Measurements from ENCODE around the gene TEN1. TPM values are rescaled to one million over a fixed set of nuclear protein-coding genes. Genes with fewer than 3 reads are reported as not detected.

Gene TEN1
- total and polyA plus RNA-seq, 9 of the 15 experiments (the other 6 are each of a cell fraction or from before 2014, with no cell fraction given), result 1.3 to 25.7 (median 10.1) TPM

Other genes with a start within 250 kb of the TEN1 start
Only the 7 nearest of the 16 such genes appear.
- gene TRIM65, start 82.3 kb upstream of the TEN1 start, total RNA-seq (2014; rRNA removed), result 34.3 and 47.5 TPM in 2 replicates
- gene TRIM65, start 82.3 kb upstream of the TEN1 start, total RNA-seq (2014; rRNA removed; fragmentation: Illumina TruSeq; extraction: Trizol), result 16.2 and 20.0 TPM in 2 replicates
- gene TRIM65, start 82.3 kb upstream of the TEN1 start, total RNA-seq (2015; rRNA removed; fragmentation: Illumina TruSeq; extraction: Trizol), result 26.6 and 28.2 TPM in 2 replicates
- gene TRIM65, start 82.3 kb upstream of the TEN1 start, total RNA-seq (2021), result 45.5 and 45.7 TPM in 2 replicates
- 19.5 and 22.1 TPM in 2 replicates for gene TRIM65, start 82.3 kb upstream of the TEN1 start, polyA plus RNA-seq (2011; rRNA removed)
- gene TRIM65, start 82.3 kb upstream of the TEN1 start, polyA plus RNA-seq (2014; fragmentation: Illumina TruSeq; extraction: Trizol), result 22.9 and 26.1 TPM in 2 replicates
- gene TRIM65, start 82.3 kb upstream of the TEN1 start, polyA plus RNA-seq (2014; fragmentation: Nextera tagmentation; extraction: Ambion mirVana), result 1 to 10 TPM; 2.8 to 5.8 TPM
- 33.7 and 34.1 TPM in 2 replicates for gene TRIM65, start 82.3 kb upstream of the TEN1 start, polyA plus RNA-seq (2014; rRNA removed)
- gene MRPL38, start 74.4 kb upstream of the TEN1 start, total RNA-seq (2014; rRNA removed), result 48.5 and 75.0 TPM in 2 replicates
- gene MRPL38, start 74.4 kb upstream of the TEN1 start, total RNA-seq (2014; rRNA removed; fragmentation: Illumina TruSeq; extraction: Trizol), result 27.8 and 35.4 TPM in 2 replicates
- 72.6 and 73.6 TPM in 2 replicates for gene MRPL38, start 74.4 kb upstream of the TEN1 start, total RNA-seq (2015; rRNA removed; fragmentation: Illumina TruSeq; extraction: Trizol)
- gene MRPL38, start 74.4 kb upstream of the TEN1 start, total RNA-seq (2021), result 154 and 155 TPM in 2 replicates
- 43.6 and 104 TPM in 2 replicates for gene MRPL38, start 74.4 kb upstream of the TEN1 start, polyA plus RNA-seq (2011; rRNA removed)
- 63.6 and 69.3 TPM in 2 replicates for gene MRPL38, start 74.4 kb upstream of the TEN1 start, polyA plus RNA-seq (2014; fragmentation: Illumina TruSeq; extraction: Trizol)
- gene MRPL38, start 74.4 kb upstream of the TEN1 start, polyA plus RNA-seq (2014; fragmentation: Nextera tagmentation; extraction: Ambion mirVana), result 10 to 100 TPM in 1 of 2 experiments, 1 to 10 TPM in 1; 4.5 to 13.6 TPM
- 74.0 and 77.0 TPM in 2 replicates for gene MRPL38, start 74.4 kb upstream of the TEN1 start, polyA plus RNA-seq (2014; rRNA removed)
- 14.5 and 14.8 TPM in 2 replicates for gene FBF1, start 38.2 kb upstream of the TEN1 start, total RNA-seq (2014; rRNA removed)
- gene FBF1, start 38.2 kb upstream of the TEN1 start, total RNA-seq (2014; rRNA removed; fragmentation: Illumina TruSeq; extraction: Trizol), result 5.2 and 5.4 TPM in 2 replicates
- 7.5 and 7.7 TPM in 2 replicates for gene FBF1, start 38.2 kb upstream of the TEN1 start, total RNA-seq (2015; rRNA removed; fragmentation: Illumina TruSeq; extraction: Trizol)
- gene FBF1, start 38.2 kb upstream of the TEN1 start, total RNA-seq (2021), result 10.6 and 14.7 TPM in 2 replicates
- gene FBF1, start 38.2 kb upstream of the TEN1 start, polyA plus RNA-seq (2011; rRNA removed), result 10.2 and 11.1 TPM in 2 replicates
- 5.3 and 5.6 TPM in 2 replicates for gene FBF1, start 38.2 kb upstream of the TEN1 start, polyA plus RNA-seq (2014; fragmentation: Illumina TruSeq; extraction: Trizol)
- gene FBF1, start 38.2 kb upstream of the TEN1 start, polyA plus RNA-seq (2014; fragmentation: Nextera tagmentation; extraction: Ambion mirVana), result under 1 TPM; 0.46 to 0.55 TPM
- 11.9 and 14.9 TPM in 2 replicates for gene FBF1, start 38.2 kb upstream of the TEN1 start, polyA plus RNA-seq (2014; rRNA removed)
- gene ACOX1, start 74 bp upstream of the TEN1 start, total RNA-seq (2014; rRNA removed), result 9.0 and 14.4 TPM in 2 replicates
- 16.5 and 17.9 TPM in 2 replicates for gene ACOX1, start 74 bp upstream of the TEN1 start, total RNA-seq (2014; rRNA removed; fragmentation: Illumina TruSeq; extraction: Trizol)
- 16.2 and 18.3 TPM in 2 replicates for gene ACOX1, start 74 bp upstream of the TEN1 start, total RNA-seq (2015; rRNA removed; fragmentation: Illumina TruSeq; extraction: Trizol)
- 23.7 and 24.1 TPM in 2 replicates for gene ACOX1, start 74 bp upstream of the TEN1 start, total RNA-seq (2021)
- 20.6 and 25.6 TPM in 2 replicates for gene ACOX1, start 74 bp upstream of the TEN1 start, polyA plus RNA-seq (2011; rRNA removed)
- 13.3 and 14.5 TPM in 2 replicates for gene ACOX1, start 74 bp upstream of the TEN1 start, polyA plus RNA-seq (2014; fragmentation: Illumina TruSeq; extraction: Trizol)
- 1 to 10 TPM; 8.6 to 9.5 TPM for gene ACOX1, start 74 bp upstream of the TEN1 start, polyA plus RNA-seq (2014; fragmentation: Nextera tagmentation; extraction: Ambion mirVana)
- 7.8 and 8.3 TPM in 2 replicates for gene ACOX1, start 74 bp upstream of the TEN1 start, polyA plus RNA-seq (2014; rRNA removed)
- 1.3 and 6.0 TPM in 2 replicates for gene CDK3, start 21.6 kb downstream of the TEN1 start, total RNA-seq (2014; rRNA removed)
- 1.1 and 2.8 TPM in 2 replicates for gene CDK3, start 21.6 kb downstream of the TEN1 start, total RNA-seq (2014; rRNA removed; fragmentation: Illumina TruSeq; extraction: Trizol)
- 4.0 and 4.3 TPM in 2 replicates for gene CDK3, start 21.6 kb downstream of the TEN1 start, total RNA-seq (2015; rRNA removed; fragmentation: Illumina TruSeq; extraction: Trizol)
- gene CDK3, start 21.6 kb downstream of the TEN1 start, total RNA-seq (2021), result 5.0 and 5.4 TPM in 2 replicates
- gene CDK3, start 21.6 kb downstream of the TEN1 start, polyA plus RNA-seq (2011; rRNA removed), result 5.7 and 8.0 TPM in 2 replicates
- 4.7 TPM in 2 replicates for gene CDK3, start 21.6 kb downstream of the TEN1 start, polyA plus RNA-seq (2014; fragmentation: Illumina TruSeq; extraction: Trizol)
- under 1 TPM; 0.55 to 0.94 TPM for gene CDK3, start 21.6 kb downstream of the TEN1 start, polyA plus RNA-seq (2014; fragmentation: Nextera tagmentation; extraction: Ambion mirVana)
- gene CDK3, start 21.6 kb downstream of the TEN1 start, polyA plus RNA-seq (2014; rRNA removed), result 8.2 and 10.6 TPM in 2 replicates
- gene EVPL, start 48.1 kb downstream of the TEN1 start, total RNA-seq (2014; rRNA removed), result 0.04 and 0.18 TPM in 2 replicates
- not detected in 2 replicates for gene EVPL, start 48.1 kb downstream of the TEN1 start, total RNA-seq (2014; rRNA removed; fragmentation: Illumina TruSeq; extraction: Trizol)
- gene EVPL, start 48.1 kb downstream of the TEN1 start, total RNA-seq (2015; rRNA removed; fragmentation: Illumina TruSeq; extraction: Trizol), result 0.18 TPM in 1 of 2 replicates, not detected in the other
- 0.11 and 0.13 TPM in 2 replicates for gene EVPL, start 48.1 kb downstream of the TEN1 start, total RNA-seq (2021)
- not detected in 2 replicates for gene EVPL, start 48.1 kb downstream of the TEN1 start, polyA plus RNA-seq (2011; rRNA removed)
- not detected in 2 replicates for gene EVPL, start 48.1 kb downstream of the TEN1 start, polyA plus RNA-seq (2014; fragmentation: Illumina TruSeq; extraction: Trizol)
- not detected for gene EVPL, start 48.1 kb downstream of the TEN1 start, polyA plus RNA-seq (2014; fragmentation: Nextera tagmentation; extraction: Ambion mirVana)
- 0.08 TPM in 1 of 2 replicates, not detected in the other for gene EVPL, start 48.1 kb downstream of the TEN1 start, polyA plus RNA-seq (2014; rRNA removed)
- gene SRP68, start 93.3 kb downstream of the TEN1 start, total RNA-seq (2014; rRNA removed), result 29.8 and 35.3 TPM in 2 replicates
- gene SRP68, start 93.3 kb downstream of the TEN1 start, total RNA-seq (2014; rRNA removed; fragmentation: Illumina TruSeq; extraction: Trizol), result 32.4 and 33.8 TPM in 2 replicates
- 33.6 and 36.2 TPM in 2 replicates for gene SRP68, start 93.3 kb downstream of the TEN1 start, total RNA-seq (2015; rRNA removed; fragmentation: Illumina TruSeq; extraction: Trizol)
- gene SRP68, start 93.3 kb downstream of the TEN1 start, total RNA-seq (2021), result 73.5 and 77.4 TPM in 2 replicates
- 79.6 and 93.4 TPM in 2 replicates for gene SRP68, start 93.3 kb downstream of the TEN1 start, polyA plus RNA-seq (2011; rRNA removed)
- 85.7 and 92.6 TPM in 2 replicates for gene SRP68, start 93.3 kb downstream of the TEN1 start, polyA plus RNA-seq (2014; fragmentation: Illumina TruSeq; extraction: Trizol)
- 10 to 100 TPM; 29.4 to 31.4 TPM for gene SRP68, start 93.3 kb downstream of the TEN1 start, polyA plus RNA-seq (2014; fragmentation: Nextera tagmentation; extraction: Ambion mirVana)
- gene SRP68, start 93.3 kb downstream of the TEN1 start, polyA plus RNA-seq (2014; rRNA removed), result 62.8 and 63.5 TPM in 2 replicates